ENCODE data around the gene DNAI7.

- TF ChIP-seq RFX5 (IDR thresholded peaks at IDR 0.05): no peak
- TF ChIP-seq BHLHE40 (IDR thresholded peaks at IDR 0.05; ENCODE audit: low read depth, low read length): no peak
Observed at GRCh38 chr12:25200703-25201102, 5.7 kb upstream of the DNAI7 start.

Measured in A549 (cell line).